CD4-positive, CD25-positive, alpha-beta regulatory T cell (primary cell): ENCODE measurements around the gene SUV39H2. TPM values are rescaled to one million over a fixed set of nuclear protein-coding genes. Genes with fewer than 3 reads are reported as not detected.
A peak's percentile ranks its signal among the peaks of the same experiment; 100 is the strongest.

Experiments used
- ATAC-seq, 2 donors: fragments of 150-1000 bp; cut with Tn5 transposase; one replicate each; pipeline ENCODE4 v1.10.0; 2021; ENCODE audit warnings: low read depth in 2 of 2, moderate number of reproducible peaks in 2 of 2, moderate library complexity in 1 of 2
- DNase-seq, 3 donors: peaks; one replicate each; pipeline versions ENCODE4 v3.0.0 to v3.0.0-alpha.2; 2012 to 2022; ENCODE audit warnings: mixed read lengths in 1 of 3
- H3K27ac ChIP-seq: one replicate; pipeline ENCODE4 v1.7.0; 2013; ENCODE audit warnings: mild to moderate bottlenecking, low read length; ENCODE audit not compliant: insufficient read depth, poor library complexity, severe bottlenecking
- H3K27me3 ChIP-seq: one replicate; pipeline ENCODE4 v1.7.0; 2013; ENCODE audit warnings: low read length; ENCODE audit not compliant: control insufficient read depth, insufficient read depth
- H3K36me3 ChIP-seq: one replicate; pipeline ENCODE4 v1.7.0; 2013; ENCODE audit warnings: mild to moderate bottlenecking, low read length, moderate library complexity; ENCODE audit not compliant: control insufficient read depth, insufficient read depth
- H3K4me1 ChIP-seq: 2 replicates; pipeline ENCODE4 v1.7.0; 2013; ENCODE audit warnings: mild to moderate bottlenecking, low read length; ENCODE audit not compliant: insufficient read depth, control insufficient read depth, poor library complexity, severe bottlenecking
- H3K4me3 ChIP-seq: one replicate; pipeline ENCODE4 v1.7.0; 2013; ENCODE audit warnings: low read depth, mild to moderate bottlenecking, low read length, moderate library complexity
- H3K9me3 ChIP-seq, 2 experiments: 1 replicate in 1 of 2; 2 replicates in 1 of 2; pipeline ENCODE4 v1.7.0; 2013; ENCODE audit warnings: low read length in 2 of 2, mild to moderate bottlenecking in 1 of 2, moderate library complexity in 1 of 2; ENCODE audit not compliant: control insufficient read depth in 2 of 2
- H3K27ac Mint-ChIP-seq, 3 donors: one replicate each; pipeline ENCODE4 v1.8.0; 2020 to 2022; ENCODE audit warnings: mild to moderate bottlenecking in 3 of 3, mixed read lengths in 3 of 3, moderate library complexity in 2 of 3
- H3K27me3 Mint-ChIP-seq: one replicate; pipeline ENCODE4 v1.8.0; 2022; ENCODE audit warnings: mild to moderate bottlenecking, mixed read lengths
- H3K36me3 Mint-ChIP-seq: one replicate; pipeline ENCODE4 v1.8.0; 2020; ENCODE audit warnings: mixed read lengths
- H3K4me1 Mint-ChIP-seq, 4 donors: one replicate each; pipeline ENCODE4 v1.8.0; 2020 to 2022; ENCODE audit warnings: mixed read lengths in 4 of 4, mild to moderate bottlenecking in 1 of 4
- H3K4me3 Mint-ChIP-seq, 4 donors: one replicate each; pipeline ENCODE4 v1.8.0; 2020 to 2022; ENCODE audit warnings: mild to moderate bottlenecking in 4 of 4, mixed read lengths in 4 of 4, moderate library complexity in 3 of 4
- H3K9me3 Mint-ChIP-seq, 7 donors: one replicate each; pipeline ENCODE4 v1.8.0; 2020 to 2022; ENCODE audit warnings: mixed read lengths in 7 of 7, mild to moderate bottlenecking in 3 of 7, moderate library complexity in 2 of 7
- polyA plus RNA-seq, 4 donors: library from polyadenylated mRNA; unstranded; fragments of 300-500 nt; fragmentation: Illumina TruSeq; gene quantifications; one replicate each; pipeline ENCODE4 v1.2.3, GENCODE V29; 2021
- total RNA-seq: library from RNA; stranded (reverse); gene quantifications from one replicate; pipeline ENCODE4 v1.2.3, GENCODE V29; 2022

Gene SUV39H2
- total and polyA plus RNA-seq, 5 donors from 2014 or later, result 2.1 to 5.2 (median 4.3) TPM

GRCh38 chr10:14917827-14918226 is 39.2 kb downstream of the SUV39H2 start:
- Mint-ChIP-seq H3K27ac (no peak overlapping the region), H3K36me3 (peaks cover 90% of the 10 kb centered on the region), H3K27me3 (no peaks in the 10 kb centered on the region), H3K4me3 (no peak overlapping the region), H3K4me1 (peaks cover 17 to 26% (median 22%) of the 10 kb centered on the region in 4 donors), H3K9me3 (peaks cover 4 to 16% (median 9%) of the 10 kb centered on the region in 7 donors)
- Histone ChIP-seq H3K4me3 (no peak overlapping the region), H3K4me1 (no peaks in the 10 kb centered on the region), H3K9me3 (peaks cover 15 to 21% of the 10 kb centered on the region in 2 experiments), H3K27ac (no peak overlapping the region), H3K36me3 (peaks cover 87% of the 10 kb centered on the region), H3K27me3 (no peaks in the 10 kb centered on the region)
- no peak for DNase-seq
- ATAC-seq, result no peak

GRCh38 chr10:14918964-14919363 is 40.3 kb downstream of the SUV39H2 start:
- ATAC-seq, result no peak
- H3K9me3 Mint-ChIP-seq, result peaks cover 3 to 16% (median 9%) of the 10 kb centered on the region in 7 donors
- H3K4me1 ChIP-seq, result no peaks in the 10 kb centered on the region
- no peak overlapping the region for H3K4me3 Mint-ChIP-seq
- H3K27me3 Mint-ChIP-seq, result no peaks in the 10 kb centered on the region
- peaks cover 87% of the 10 kb centered on the region for H3K36me3 ChIP-seq
- H3K27ac ChIP-seq, result no peak overlapping the region
- peaks cover 15 to 21% of the 10 kb centered on the region in 2 experiments for H3K9me3 ChIP-seq
- DNase-seq, result no peak
- peaks cover 17 to 19% (median 18%) of the 10 kb centered on the region in 4 donors for H3K4me1 Mint-ChIP-seq
- peak overlapping the region in 1 of 3 donors; percentile 47 for H3K27ac Mint-ChIP-seq
- H3K36me3 Mint-ChIP-seq, result peaks cover 88% of the 10 kb centered on the region
- no peak overlapping the region for H3K4me3 ChIP-seq
- no peaks in the 10 kb centered on the region for H3K27me3 ChIP-seq

GRCh38 chr10:14924013-14924412 is 45.3 kb downstream of the SUV39H2 start:
- no peak for DNase-seq
- H3K9me3 Mint-ChIP-seq, result peaks cover 0 to 3% (median 0%) of the 10 kb centered on the region in 7 donors
- Histone ChIP-seq H3K9me3 (no peaks in the 10 kb centered on the region), H3K4me1 (no peaks in the 10 kb centered on the region), H3K36me3 (peaks cover 83% of the 10 kb centered on the region), H3K4me3 (no peak overlapping the region), H3K27me3 (no peaks in the 10 kb centered on the region), H3K27ac (no peak overlapping the region)
- no peaks in the 10 kb centered on the region for H3K27me3 Mint-ChIP-seq
- H3K27ac Mint-ChIP-seq, result no peak overlapping the region
- no peak overlapping the region for H3K4me3 Mint-ChIP-seq
- H3K4me1 Mint-ChIP-seq, result peaks cover 2 to 12% (median 6%) of the 10 kb centered on the region in 4 donors
- ATAC-seq, result no peak
- H3K36me3 Mint-ChIP-seq, result peaks cover 70% of the 10 kb centered on the region

- Mint-ChIP-seq H3K36me3 (peaks cover 57% of the 10 kb centered on the region), H3K4me3 (no peak overlapping the region), H3K27me3 (no peaks in the 10 kb centered on the region), H3K4me1 (peaks cover 2 to 12% (median 6%) of the 10 kb centered on the region in 4 donors), H3K27ac (no peak overlapping the region), H3K9me3 (peaks cover 0 to 2% (median 0%) of the 10 kb centered on the region in 7 donors)
- DNase-seq, result no peak
- H3K36me3 ChIP-seq, result peaks cover 77% of the 10 kb centered on the region
- no peak overlapping the region for H3K4me3 ChIP-seq
- H3K27ac ChIP-seq, result no peak overlapping the region
- no peak for ATAC-seq
- H3K4me1 ChIP-seq, result no peaks in the 10 kb centered on the region
- no peaks in the 10 kb centered on the region for H3K9me3 ChIP-seq
- no peaks in the 10 kb centered on the region for H3K27me3 ChIP-seq
These were observed 46.6 kb downstream of the SUV39H2 start for GRCh38 chr10:14925268-14925667.

- H3K27ac ChIP-seq, result no peak overlapping the region
- peaks cover 2 to 12% (median 5%) of the 10 kb centered on the region in 4 donors for H3K4me1 Mint-ChIP-seq
- H3K4me3 ChIP-seq, result no peak overlapping the region
- H3K27ac Mint-ChIP-seq, result peak overlapping the region in 1 of 3 donors; percentile 65
- no peaks in the 10 kb centered on the region for H3K27me3 ChIP-seq
- no peaks in the 10 kb centered on the region for H3K4me1 ChIP-seq
- no peaks in the 10 kb centered on the region for H3K9me3 ChIP-seq
- ATAC-seq (no peak), DNase-seq (no peak)
- H3K36me3 ChIP-seq, result peaks cover 82% of the 10 kb centered on the region
- H3K27me3 Mint-ChIP-seq, result no peaks in the 10 kb centered on the region
- peaks cover 53% of the 10 kb centered on the region for H3K36me3 Mint-ChIP-seq
- H3K4me3 Mint-ChIP-seq, result no peak overlapping the region
- peaks cover 0 to 2% (median 0%) of the 10 kb centered on the region in 7 donors for H3K9me3 Mint-ChIP-seq
These were observed 47.4 kb downstream of the SUV39H2 start for GRCh38 chr10:14926061-14926470.

GRCh38 chr10:14926722-14927416 is 48.2 kb downstream of the SUV39H2 start:
- H3K36me3 ChIP-seq, result peaks cover 81% of the 10 kb centered on the region
- H3K9me3 ChIP-seq, result no peaks in the 10 kb centered on the region
- DNase-seq, result no peak
- H3K4me1 ChIP-seq, result no peaks in the 10 kb centered on the region
- Mint-ChIP-seq H3K4me3 (no peak overlapping the region), H3K9me3 (peaks cover 0 to 2% (median 0%) of the 10 kb centered on the region in 7 donors), H3K27ac (peak overlapping the region in 1 of 3 donors; percentile 77), H3K36me3 (peaks cover 50% of the 10 kb centered on the region), H3K4me1 (peaks cover 2 to 12% (median 5%) of the 10 kb centered on the region in 4 donors), H3K27me3 (no peaks in the 10 kb centered on the region)
- no peak overlapping the region for H3K27ac ChIP-seq
- H3K4me3 ChIP-seq, result no peak overlapping the region
- H3K27me3 ChIP-seq, result no peaks in the 10 kb centered on the region
- peak in 1 of 2 donors; percentile 42 for ATAC-seq

GRCh38 chr10:14930610-14931009 is 51.9 kb downstream of the SUV39H2 start:
- Histone ChIP-seq H3K4me1 (no peaks in the 10 kb centered on the region), H3K27ac (no peak overlapping the region), H3K27me3 (no peaks in the 10 kb centered on the region), H3K4me3 (no peak overlapping the region), H3K36me3 (peaks cover 84% of the 10 kb centered on the region), H3K9me3 (no peaks in the 10 kb centered on the region)
- peaks cover 46% of the 10 kb centered on the region for H3K36me3 Mint-ChIP-seq
- ATAC-seq (no peak), DNase-seq (no peak)
- peaks cover 0 to 12% (median 5%) of the 10 kb centered on the region in 4 donors for H3K4me1 Mint-ChIP-seq
- H3K9me3 Mint-ChIP-seq, result no peaks in the 10 kb centered on the region
- no peak overlapping the region for H3K27ac Mint-ChIP-seq
- no peak overlapping the region for H3K4me3 Mint-ChIP-seq
- no peaks in the 10 kb centered on the region for H3K27me3 Mint-ChIP-seq

- Mint-ChIP-seq H3K9me3 (no peaks in the 10 kb centered on the region), H3K4me3 (no peak overlapping the region), H3K4me1 (peaks cover 3 to 8% (median 5%) of the 10 kb centered on the region in 4 donors), H3K36me3 (peaks cover 35% of the 10 kb centered on the region), H3K27me3 (no peaks in the 10 kb centered on the region), H3K27ac (peak overlapping the region in 1 of 3 donors; percentile 44)
- H3K27me3 ChIP-seq, result no peaks in the 10 kb centered on the region
- no peaks in the 10 kb centered on the region for H3K9me3 ChIP-seq
- no peak overlapping the region for H3K4me3 ChIP-seq
- no peaks in the 10 kb centered on the region for H3K4me1 ChIP-seq
- H3K27ac ChIP-seq, result no peak overlapping the region
- peaks cover 56% of the 10 kb centered on the region for H3K36me3 ChIP-seq
- ATAC-seq, result no peak
- DNase-seq, result no peak
These were observed 57.9 kb downstream of the SUV39H2 start for GRCh38 chr10:14936584-14936983.
